Panc1 (cell line): Measurements from ENCODE around the gene TWF2. TPM values are rescaled to one million over a fixed set of nuclear protein-coding genes. Genes with fewer than 3 reads are reported as not detected.

Source experiments
- ATAC-seq: fragments of 200-7000 bp; cut with Tn5 transposase; 2 replicates; pipeline ENCODE4 v1.9.1; 2020; ENCODE audit warnings: mild to moderate bottlenecking, moderate library complexity
- BruUV-seq: library from RNA; stranded (reverse); fragments of 400-500 nt; replicated peaks from 2 replicates; lab custom pipeline; 2021; lab: Mats Ljungman, UMichigan
- CTCF ChIA-PET: fragments of 300-600 bp; sonication (Branson Sonifier 250); formaldehyde crosslinking; loops from one replicate; lab custom pipeline; 2022; ENCODE audit warnings: antibody characterized with exemption; lab: Charles Lee
- POLR2A ChIA-PET: fragments of 300-600 bp; sonication (Branson Sonifier 250); formaldehyde crosslinking; loops from one replicate; lab custom pipeline; 2022; ENCODE audit warnings: antibody characterized with exemption; lab: Charles Lee
- DNase-seq: peaks from one replicate; pipeline ENCODE4 v3.0.0-alpha.2; 2010; ENCODE audit warnings: low read depth, low spot score
- H3K27ac ChIP-seq: 2 replicates; pipeline ENCODE4 v1.5.1; 2011; ENCODE audit warnings: mild to moderate bottlenecking, low read length, inconsistent platforms
- H3K27me3 ChIP-seq: fragments of 200-500 bp; sonication (Bioruptor generic); 2 replicates; pipeline ENCODE4 v1.6.0; 2014; ENCODE audit warnings: low read length, inconsistent platforms; ENCODE audit not compliant: control insufficient read depth, insufficient read depth
- H3K36me3 ChIP-seq: fragments of 200-500 bp; sonication (Bioruptor generic); 2 replicates; pipeline ENCODE4 v1.5.1; 2014; ENCODE audit warnings: inconsistent platforms, mild to moderate bottlenecking, low read length, moderate library complexity; ENCODE audit not compliant: control insufficient read depth, insufficient read depth
- H3K4me1 ChIP-seq: 2 replicates; pipeline ENCODE4 v1.5.1; 2011; ENCODE audit warnings: inconsistent platforms, mild to moderate bottlenecking, low read length, moderate library complexity; ENCODE audit not compliant: control insufficient read depth, insufficient read depth
- H3K4me3 ChIP-seq, 2 experiments: 2 replicates each; pipeline ENCODE4 v1.5.1; 2011 to 2012; ENCODE audit warnings: low read depth in 2 of 2, low read length in 2 of 2, mild to moderate bottlenecking in 2 of 2, inconsistent platforms in 1 of 2, moderate library complexity in 1 of 2
- H3K9me3 ChIP-seq: fragments of 200-500 bp; sonication (Bioruptor generic); 2 replicates; pipeline ENCODE4 v1.5.1; 2014; ENCODE audit warnings: low read depth, mild to moderate bottlenecking, inconsistent platforms, low read length, moderate library complexity; ENCODE audit not compliant: control insufficient read depth, insufficient read depth
- CTCF ChIP-seq: fragments of 450-650 bp; IDR thresholded peaks from 2 replicates; pipeline ENCODE4 v1.5.1; 2017; ENCODE audit warnings: mild to moderate bottlenecking
- POLR2AphosphoS5 ChIP-seq: IDR thresholded peaks from 2 replicates; pipeline ENCODE4 v1.6.1; 2012; ENCODE audit warnings: mild to moderate bottlenecking, low read depth, low read length, moderate library complexity
- REST ChIP-seq, 2 experiments: IDR thresholded peaks; 2 replicates each; pipeline ENCODE4 v1.6.1; 2011 to 2012; ENCODE audit warnings: low read depth in 2 of 2, control low read depth in 1 of 2, low read length in 1 of 2, mild to moderate bottlenecking in 1 of 2, moderate library complexity in 1 of 2; ENCODE audit not compliant: insufficient read depth in 1 of 2
- SIN3A ChIP-seq: IDR thresholded peaks from 2 replicates; pipeline ENCODE4 v1.6.1; 2012; ENCODE audit warnings: low read depth, mild to moderate bottlenecking, low read length, moderate library complexity, borderline replicate concordance; ENCODE audit not compliant: insufficient read depth
- TCF7L2 ChIP-seq: IDR thresholded peaks from 2 replicates; pipeline ENCODE4 v1.6.1; 2011; ENCODE audit warnings: mild to moderate bottlenecking, low read depth, low read length, inconsistent platforms
- in situ Hi-C: cut with HindIII; loops from 2 replicates; pipeline ENCODE4 v1.10.0; 2016; ENCODE audit warnings: low sequenced_read_pairs, low pct_unique_long_range_greater_than_20kb
- intact Hi-C: fragments of 100-400 bp; cut with micrococcal nuclease; formaldehyde crosslinking; loops from one replicate; pipeline ENCODE4 v1.10.0; 2022; ENCODE audit not compliant: unreplicated experiment
- total RNA-seq: library from RNA; stranded (reverse); gene quantifications from one replicate; pipeline ENCODE4 v1.2.1, GENCODE V29; 2021; ENCODE audit not compliant: unreplicated experiment

Gene TWF2
- total RNA-seq, 1 experiment from 2014 or later, result 51.9 TPM

DNA sequence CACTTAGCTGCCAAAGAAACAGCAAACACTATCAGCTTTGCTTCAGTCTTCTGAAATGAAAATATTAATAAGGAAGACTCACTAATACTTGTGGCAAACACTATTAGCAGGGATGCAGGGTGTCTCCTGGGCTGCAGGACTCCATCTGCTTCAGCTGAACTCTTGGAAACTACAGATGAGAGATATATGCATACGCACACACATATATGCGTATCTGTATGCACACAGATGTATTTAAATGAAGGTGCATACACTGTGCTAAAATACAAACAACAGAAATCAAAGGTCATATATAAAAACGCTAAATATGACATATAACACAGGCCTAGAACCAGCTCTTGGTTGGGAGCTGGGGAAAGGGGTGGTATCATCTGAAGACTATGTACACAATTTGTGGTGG, 17.2 kb upstream of the TWF2 start:
- Histone ChIP-seq H3K9me3 (no peaks in the 10 kb centered on the region), H3K4me1 (no peaks in the 10 kb centered on the region), H3K4me3 (no peak overlapping the region), H3K27me3 (no peaks in the 10 kb centered on the region), H3K27ac (no peak overlapping the region), H3K36me3 (peaks cover 28% of the 10 kb centered on the region)
- ChIA-PET CTCF (no interaction called here), POLR2A (no interaction called here)
- intact Hi-C loops (no loop called here), in situ Hi-C loops (no loop called here)
- ATAC-seq (no peak), DNase-seq (no peak)
- BruUV-seq, result no TSS peak
- TF ChIP-seq TCF7L2 (no peak), REST (IDR thresholded peaks at IDR 0.05; ENCODE audit: insufficient read depth in 1 of 2, low read depth in 2 of 2, low read length in 1 of 2) (no peak)

DNA sequence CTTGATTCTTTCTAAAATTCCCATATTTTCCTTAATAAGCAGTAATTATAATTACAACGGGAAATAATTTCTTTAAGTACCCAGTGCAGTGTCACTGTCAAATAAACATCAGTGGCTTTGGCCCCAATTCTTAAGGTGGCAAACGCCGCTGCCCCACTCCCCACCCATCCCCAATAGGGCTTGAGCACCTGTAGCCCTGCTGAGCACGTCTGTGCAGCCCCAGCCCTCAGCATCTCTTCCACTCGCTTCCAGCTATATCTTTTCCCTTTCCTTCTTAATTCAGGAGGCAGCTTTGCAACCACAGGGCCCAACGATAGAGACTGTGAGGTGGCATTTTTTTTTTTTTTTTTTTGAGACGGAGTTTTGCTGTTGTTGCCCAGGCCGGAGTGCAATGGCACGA, 15.7 kb upstream of the TWF2 start:
- in situ Hi-C loops, result no loop called here
- Histone ChIP-seq H3K36me3 (peaks cover 26% of the 10 kb centered on the region), H3K4me1 (no peaks in the 10 kb centered on the region), H3K27ac (no peak overlapping the region), H3K27me3 (no peaks in the 10 kb centered on the region), H3K4me3 (no peak overlapping the region), H3K9me3 (no peaks in the 10 kb centered on the region)
- BruUV-seq, result no TSS peak
- intact Hi-C loops, result no loop called here
- TF ChIP-seq CTCF, result no peak
- TF ChIP-seq SIN3A, result no peak
- TF ChIP-seq POLR2AphosphoS5, result no peak
- TF ChIP-seq TCF7L2, result no peak
- no peak for TF ChIP-seq REST (IDR thresholded peaks at IDR 0.05; ENCODE audit: insufficient read depth in 1 of 2, low read depth in 2 of 2, low read length in 1 of 2)
- CTCF ChIA-PET, result no interaction called here
- POLR2A ChIA-PET, result no interaction called here
- ATAC-seq, result no peak
- DNase-seq, result no peak
